Measurements from ENCODE around the gene ADD2. TPM values are rescaled to one million over a fixed set of nuclear protein-coding genes. Genes with fewer than 3 reads are reported as not detected.

Gene ADD2
- total RNA-seq, 1 donor from 2014 or later = 2.6 TPM

Other genes with a start within 250 kb of the ADD2 start
- gene TGFA, start 214.4 kb downstream of the ADD2 start, total RNA-seq = 0.26 and 0.32 TPM in 2 replicates
- not detected in 2 replicates for gene FIGLA, start 22.4 kb upstream of the ADD2 start, total RNA-seq
- not detected in 2 replicates for gene CLEC4F, start 52.4 kb upstream of the ADD2 start, total RNA-seq
- gene CD207, start 67.6 kb upstream of the ADD2 start, total RNA-seq = not detected in 2 replicates
- gene VAX2, start 132.4 kb upstream of the ADD2 start, total RNA-seq = 0.26 and 0.35 TPM in 2 replicates
- not detected in 2 replicates for gene ATP6V1B1, start 167.7 kb upstream of the ADD2 start, total RNA-seq
- gene ANKRD53, start 210.4 kb upstream of the ADD2 start, total RNA-seq = 0.14 and 0.20 TPM in 2 replicates
- gene TEX261, start 226.7 kb upstream of the ADD2 start, total RNA-seq = 28.6 and 54.1 TPM in 2 replicates

All from pulmonary artery endothelial cell (primary cell).